Measurements from ENCODE around the gene RPL39L.

GRCh38 chr3:187132666-187133065, 6.6 kb downstream of the RPL39L start:
- TF ChIP-seq, protein P1, sequence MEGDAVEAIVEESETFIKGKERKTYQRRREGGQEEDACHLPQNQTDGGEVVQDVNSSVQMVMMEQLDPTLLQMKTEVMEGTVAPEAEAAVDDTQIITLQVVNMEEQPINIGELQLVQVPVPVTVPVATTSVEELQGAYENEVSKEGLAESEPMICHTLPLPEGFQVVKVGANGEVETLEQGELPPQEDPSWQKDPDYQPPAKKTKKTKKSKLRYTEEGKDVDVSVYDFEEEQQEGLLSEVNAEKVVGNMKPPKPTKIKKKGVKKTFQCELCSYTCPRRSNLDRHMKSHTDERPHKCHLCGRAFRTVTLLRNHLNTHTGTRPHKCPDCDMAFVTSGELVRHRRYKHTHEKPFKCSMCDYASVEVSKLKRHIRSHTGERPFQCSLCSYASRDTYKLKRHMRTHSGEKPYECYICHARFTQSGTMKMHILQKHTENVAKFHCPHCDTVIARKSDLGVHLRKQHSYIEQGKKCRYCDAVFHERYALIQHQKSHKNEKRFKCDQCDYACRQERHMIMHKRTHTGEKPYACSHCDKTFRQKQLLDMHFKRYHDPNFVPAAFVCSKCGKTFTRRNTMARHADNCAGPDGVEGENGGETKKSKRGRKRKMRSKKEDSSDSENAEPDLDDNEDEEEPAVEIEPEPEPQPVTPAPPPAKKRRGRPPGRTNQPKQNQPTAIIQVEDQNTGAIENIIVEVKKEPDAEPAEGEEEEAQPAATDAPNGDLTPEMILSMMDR (IDR thresholded peaks at IDR 0.05) = no peak
- TF ChIP-seq POLR2A (IDR thresholded peaks at IDR 0.05) = no peak

All from uterus (tissue), 2 donors.